HCT116 (cell line): Measurements from ENCODE around the gene SHROOM3. TPM values are rescaled to one million over a fixed set of nuclear protein-coding genes. Genes with fewer than 3 reads are reported as not detected.

Source experiments
- ATAC-seq: fragments of 200-7000 bp; cut with Tn5 transposase; 2 replicates; pipeline ENCODE4 v1.9.1; 2020; ENCODE audit warnings: mild to moderate bottlenecking, moderate library complexity
- BruUV-seq: library from RNA; stranded (reverse); fragments of 400-500 nt; replicated peaks from 2 replicates; lab custom pipeline; 2021; lab: Mats Ljungman, UMichigan
- CTCF ChIA-PET: fragments of 300-600 bp; sonication (Branson Sonifier 250); formaldehyde crosslinking; loops from one replicate; lab custom pipeline; 2021; ENCODE audit warnings: antibody characterized with exemption; lab: Charles Lee
- POLR2A ChIA-PET: fragments of 300-600, 350-600 bp; sonication (Branson Sonifier 250); formaldehyde crosslinking; loops from one replicate; lab custom pipeline; 2021; ENCODE audit warnings: antibody characterized with exemption; lab: Charles Lee
- RAD21 ChIA-PET, 2 experiments: fragments of 300-600 bp; sonication (Branson Sonifier 250); formaldehyde crosslinking; loops; one replicate each; lab custom pipeline; 2023; ENCODE audit warnings: low total read pairs in 2 of 2; ENCODE audit not compliant: uncharacterized antibody in 2 of 2, unreplicated experiment in 2 of 2, low non-redundant PET in 1 of 2; lab: Charles Lee
- DNase-seq: peaks from one replicate; pipeline ENCODE4 v3.0.0-alpha.2; 2010; ENCODE audit warnings: low read depth, low spot score
- H2AFZ ChIP-seq: fragments of 200-600 bp; shearing (Covaris generic), sonication (generic); 2 replicates; pipeline ENCODE4 v1.6.1; 2017; ENCODE audit warnings: low read depth, mixed run types, mixed read lengths, antibody characterized with exemption, low read length; ENCODE audit not compliant: poor library complexity, severe bottlenecking
- H3K27ac ChIP-seq: 2 replicates; pipeline ENCODE4 v1.5.1; 2012; ENCODE audit warnings: low read depth, low read length
- H3K27me3 ChIP-seq: fragments of 200-600 bp; sonication (generic); 2 replicates; pipeline ENCODE4 v1.6.1; 2016; ENCODE audit warnings: mixed run types, low read length, mixed read lengths; ENCODE audit not compliant: insufficient read depth
- H3K36me3 ChIP-seq, 2 experiments: fragments of 200-500 bp in 1 of 2; fragments of 200-600 bp in 1 of 2; sonication (Bioruptor generic) in 1 of 2; sonication (generic) in 1 of 2; 2 replicates each; pipeline versions ENCODE4 v1.5.1 to v1.6.1; 2014 to 2016; ENCODE audit warnings: low read length in 2 of 2, inconsistent platforms in 1 of 2, mixed read lengths in 1 of 2, mixed run types in 1 of 2; ENCODE audit not compliant: insufficient read depth in 2 of 2, control insufficient read depth in 1 of 2
- H3K4me1 ChIP-seq, 2 experiments: fragments of 200-600 bp in 1 of 2; sonication (generic) in 1 of 2; 2 replicates each; pipeline versions ENCODE4 v1.5.1 to v1.6.1; 2012 to 2017; ENCODE audit warnings: low read length in 2 of 2, inconsistent platforms in 1 of 2, mild to moderate bottlenecking in 1 of 2, mixed read lengths in 1 of 2, mixed run types in 1 of 2, moderate library complexity in 1 of 2; ENCODE audit not compliant: insufficient read depth in 2 of 2, control insufficient read depth in 1 of 2
- H3K4me2 ChIP-seq: fragments of 200-600 bp; sonication (generic); 2 replicates; pipeline ENCODE4 v1.6.1; 2017; ENCODE audit warnings: mixed run types, low read length, mixed read lengths
- H3K4me3 ChIP-seq, 2 experiments: fragments of 200-600 bp in 1 of 2; sonication (generic) in 1 of 2; replicated peaks in 1 of 2; 2 replicates each; pipeline ENCODE4 v1.5.1; 2011 to 2016; ENCODE audit warnings: low read length in 2 of 2, control low read depth in 1 of 2, low read depth in 1 of 2, mild to moderate bottlenecking in 1 of 2, mixed read lengths in 1 of 2, mixed run types in 1 of 2
- H3K79me2 ChIP-seq: fragments of 200-600 bp; sonication (generic); 2 replicates; pipeline ENCODE4 v1.6.1; 2017; ENCODE audit warnings: mild to moderate bottlenecking, mixed run types, low read length, moderate library complexity, mixed read lengths; ENCODE audit not compliant: insufficient read depth
- H3K9ac ChIP-seq: fragments of 200-600 bp; sonication (generic); 2 replicates; pipeline ENCODE4 v1.6.1; 2016; ENCODE audit warnings: low read length, mixed read lengths
- H3K9me2 ChIP-seq: fragments of 200-600 bp; sonication (generic), shearing (Covaris generic); 2 replicates; pipeline ENCODE4 v1.6.1; 2017; ENCODE audit warnings: mixed run types, mild to moderate bottlenecking, moderate library complexity; ENCODE audit not compliant: insufficient read depth
- H3K9me3 ChIP-seq, 2 experiments: fragments of 200-500 bp in 1 of 2; fragments of 200-600 bp in 1 of 2; sonication (Bioruptor generic) in 1 of 2; sonication (generic) in 1 of 2; 2 replicates each; pipeline ENCODE4 v1.6.1; 2014 to 2017; ENCODE audit warnings: low read length in 2 of 2, mixed read lengths in 2 of 2, inconsistent platforms in 1 of 2, low read depth in 1 of 2, mild to moderate bottlenecking in 1 of 2, mixed run types in 1 of 2, moderate library complexity in 1 of 2; ENCODE audit not compliant: control insufficient read depth in 1 of 2, insufficient read depth in 1 of 2
- H4K20me1 ChIP-seq: fragments of 200-600 bp; sonication (generic), shearing (Covaris generic); 2 replicates; pipeline ENCODE4 v1.6.1; 2017; ENCODE audit warnings: mixed run types, mild to moderate bottlenecking, moderate library complexity; ENCODE audit not compliant: insufficient read depth
- CBX3 ChIP-seq: IDR thresholded peaks from 2 replicates; pipeline ENCODE4 v1.6.1; 2012; ENCODE audit warnings: low read depth
- CEBPB ChIP-seq: IDR thresholded peaks from 2 replicates; pipeline ENCODE4 v1.6.1; 2012; ENCODE audit warnings: low read depth
- FOSL1 ChIP-seq: IDR thresholded peaks from 2 replicates; pipeline ENCODE4 v1.6.1; 2012; ENCODE audit warnings: low read depth
- JUND ChIP-seq: IDR thresholded peaks from 2 replicates; pipeline ENCODE4 v1.6.1; 2012
- RAD21 ChIP-seq: IDR thresholded peaks from 2 replicates; pipeline ENCODE4 v1.6.1; 2012; ENCODE audit warnings: low read depth, mild to moderate bottlenecking
- SP1 ChIP-seq: IDR thresholded peaks from 2 replicates; pipeline ENCODE4 v1.6.1; 2012; ENCODE audit warnings: low read depth
- SRF ChIP-seq: IDR thresholded peaks from 2 replicates; pipeline ENCODE4 v1.6.1; 2012; ENCODE audit warnings: low read depth
- TCF7L2 ChIP-seq: IDR thresholded peaks from 2 replicates; pipeline ENCODE4 v1.7.0; 2011; ENCODE audit warnings: borderline replicate concordance, inconsistent platforms; ENCODE audit not compliant: insufficient read depth, insufficient read length; ENCODE audit errors: extremely low read depth
- ZNF274 ChIP-seq: fragments of 200-500 bp; sonication (Bioruptor generic); IDR thresholded peaks from 2 replicates; pipeline ENCODE4 v1.6.1; 2014; ENCODE audit warnings: mild to moderate bottlenecking, low read depth, low read length, inconsistent platforms
- intact Hi-C: fragments of 100-400 bp; cut with micrococcal nuclease; formaldehyde crosslinking; loops from 2 replicates; pipeline ENCODE4 v1.10.0; 2022
- total RNA-seq: library from RNA; stranded (reverse); gene quantifications from one replicate; pipeline ENCODE4 v1.2.1, GENCODE V29; 2021; ENCODE audit not compliant: unreplicated experiment
- TF ChIP-seq, protein P1 (sequence below): IDR thresholded peaks from 2 replicates; pipeline ENCODE4 v1.6.1; 2012; ENCODE audit warnings: low read depth
- TF ChIP-seq, protein P2 (sequence below): IDR thresholded peaks from 2 replicates; pipeline ENCODE4 v1.6.1; 2012
- TF ChIP-seq, protein P3 (sequence below): IDR thresholded peaks from 2 replicates; pipeline ENCODE4 v1.6.1; 2011; ENCODE audit warnings: mild to moderate bottlenecking, low read length, moderate library complexity; ENCODE audit not compliant: insufficient replicate concordance; ENCODE audit errors: extremely low read depth
- TF ChIP-seq, protein P4 (sequence below): IDR thresholded peaks from 2 replicates; pipeline ENCODE4 v1.6.1; 2012

Gene SHROOM3
- total RNA-seq, 1 experiment from 2014 or later, result 22.5 TPM

DNA sequence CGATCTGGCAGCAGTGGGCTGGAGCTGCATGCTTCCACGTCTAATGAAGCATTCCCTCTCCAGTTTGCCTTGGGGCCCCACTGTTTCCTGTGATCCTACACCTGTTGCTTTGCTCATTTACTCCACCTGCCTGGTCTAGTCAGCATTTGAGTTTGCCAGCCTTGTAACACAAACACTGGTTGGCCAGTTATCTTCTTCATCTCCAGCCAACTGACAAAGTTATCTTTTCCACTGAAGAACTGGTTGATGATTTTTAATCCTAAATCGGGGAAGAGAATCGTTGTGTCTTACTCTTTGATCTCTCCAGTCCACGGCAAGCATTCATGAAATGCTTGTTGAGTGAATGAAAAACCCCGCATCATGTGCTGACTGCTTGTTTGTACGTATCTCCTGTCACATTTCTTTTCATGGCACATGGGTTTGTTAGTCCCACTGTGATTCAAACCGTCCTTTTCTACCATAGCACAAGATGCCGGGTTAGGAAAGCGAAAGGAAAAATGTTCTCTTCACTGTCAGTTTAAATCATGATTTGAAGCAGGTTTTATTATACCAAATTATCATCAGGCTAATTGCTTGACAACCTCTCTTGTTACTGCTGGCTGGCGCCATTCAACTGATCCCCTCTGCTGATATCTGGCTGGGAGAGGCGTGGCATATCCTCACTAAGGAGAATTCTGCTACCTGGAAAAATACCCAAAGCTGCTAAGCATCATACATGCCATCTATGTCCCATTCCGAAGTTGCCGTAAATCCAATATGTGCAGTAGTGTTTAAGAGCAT lies 144.8 kb downstream of the SHROOM3 start (continued):
- TF ChIP-seq, protein P1, sequence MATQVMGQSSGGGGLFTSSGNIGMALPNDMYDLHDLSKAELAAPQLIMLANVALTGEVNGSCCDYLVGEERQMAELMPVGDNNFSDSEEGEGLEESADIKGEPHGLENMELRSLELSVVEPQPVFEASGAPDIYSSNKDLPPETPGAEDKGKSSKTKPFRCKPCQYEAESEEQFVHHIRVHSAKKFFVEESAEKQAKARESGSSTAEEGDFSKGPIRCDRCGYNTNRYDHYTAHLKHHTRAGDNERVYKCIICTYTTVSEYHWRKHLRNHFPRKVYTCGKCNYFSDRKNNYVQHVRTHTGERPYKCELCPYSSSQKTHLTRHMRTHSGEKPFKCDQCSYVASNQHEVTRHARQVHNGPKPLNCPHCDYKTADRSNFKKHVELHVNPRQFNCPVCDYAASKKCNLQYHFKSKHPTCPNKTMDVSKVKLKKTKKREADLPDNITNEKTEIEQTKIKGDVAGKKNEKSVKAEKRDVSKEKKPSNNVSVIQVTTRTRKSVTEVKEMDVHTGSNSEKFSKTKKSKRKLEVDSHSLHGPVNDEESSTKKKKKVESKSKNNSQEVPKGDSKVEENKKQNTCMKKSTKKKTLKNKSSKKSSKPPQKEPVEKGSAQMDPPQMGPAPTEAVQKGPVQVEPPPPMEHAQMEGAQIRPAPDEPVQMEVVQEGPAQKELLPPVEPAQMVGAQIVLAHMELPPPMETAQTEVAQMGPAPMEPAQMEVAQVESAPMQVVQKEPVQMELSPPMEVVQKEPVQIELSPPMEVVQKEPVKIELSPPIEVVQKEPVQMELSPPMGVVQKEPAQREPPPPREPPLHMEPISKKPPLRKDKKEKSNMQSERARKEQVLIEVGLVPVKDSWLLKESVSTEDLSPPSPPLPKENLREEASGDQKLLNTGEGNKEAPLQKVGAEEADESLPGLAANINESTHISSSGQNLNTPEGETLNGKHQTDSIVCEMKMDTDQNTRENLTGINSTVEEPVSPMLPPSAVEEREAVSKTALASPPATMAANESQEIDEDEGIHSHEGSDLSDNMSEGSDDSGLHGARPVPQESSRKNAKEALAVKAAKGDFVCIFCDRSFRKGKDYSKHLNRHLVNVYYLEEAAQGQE, result no peak
- TF ChIP-seq FOSL1 (no peak), CEBPB (no peak)
- TF ChIP-seq, protein P2, sequence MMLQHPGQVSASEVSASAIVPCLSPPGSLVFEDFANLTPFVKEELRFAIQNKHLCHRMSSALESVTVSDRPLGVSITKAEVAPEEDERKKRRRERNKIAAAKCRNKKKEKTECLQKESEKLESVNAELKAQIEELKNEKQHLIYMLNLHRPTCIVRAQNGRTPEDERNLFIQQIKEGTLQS, result no peak

DNA sequence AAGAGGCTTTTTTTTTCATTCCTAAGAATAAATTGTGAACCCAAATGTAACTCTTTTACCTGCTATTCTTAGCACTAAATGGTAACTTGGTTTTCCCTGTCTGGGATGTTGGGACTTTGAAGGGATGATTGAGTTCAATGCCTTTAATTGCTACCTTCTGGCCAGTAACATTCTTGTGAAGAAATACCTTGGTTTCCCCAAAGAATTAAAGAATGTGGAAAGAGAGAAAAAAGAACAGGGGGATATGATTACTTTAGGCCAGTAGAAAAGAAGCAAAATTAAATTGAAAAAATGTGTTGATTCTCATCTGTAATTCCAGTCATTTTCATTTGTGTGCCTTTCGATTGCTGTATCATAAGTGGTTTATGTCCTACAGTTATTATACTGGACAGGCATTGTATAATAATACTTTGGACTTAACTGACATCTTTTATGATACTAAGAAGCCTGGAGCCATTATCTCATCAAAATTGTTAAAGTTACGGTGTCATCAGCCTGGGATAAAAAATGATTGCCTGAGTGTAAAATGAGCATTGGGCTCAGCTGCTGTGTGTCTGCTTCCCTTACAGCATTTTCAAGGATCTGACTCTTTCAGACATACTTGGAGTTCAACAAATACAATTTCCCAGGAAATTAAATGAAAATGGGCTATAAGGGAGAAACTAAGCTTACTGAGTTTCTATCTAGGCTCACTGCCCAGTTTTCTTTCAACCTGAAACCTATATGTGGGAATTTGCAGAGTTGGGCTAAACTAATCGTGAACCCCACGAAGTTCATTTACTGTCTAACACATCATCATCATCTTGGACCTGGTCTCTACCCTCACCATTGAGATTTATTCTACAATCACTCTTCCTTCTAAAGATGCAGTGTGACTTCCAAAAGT lies 146.3 kb downstream of the SHROOM3 start:
- no peak overlapping the region for H3K27ac ChIP-seq
- no TSS peak for BruUV-seq
- no peaks in the 10 kb centered on the region for H4K20me1 ChIP-seq
- ChIA-PET RAD21 (no interaction called here), POLR2A (no interaction called here), CTCF (no interaction called here)
- no peak overlapping the region for H2AFZ ChIP-seq
- ATAC-seq (no peak), DNase-seq (no peak)
- no peak overlapping the region for H3K4me2 ChIP-seq
- H3K36me3 ChIP-seq, result no peaks in the 10 kb centered on the region
- H3K27me3 ChIP-seq, result no peaks in the 10 kb centered on the region
- H3K79me2 ChIP-seq, result no peaks in the 10 kb centered on the region
- no peaks in the 10 kb centered on the region for H3K9me2 ChIP-seq
- no peaks in the 10 kb centered on the region for H3K9me3 ChIP-seq
- H3K4me1 ChIP-seq, result peaks cover 3 to 11% of the 10 kb centered on the region in 2 experiments; a peak in 3 of 4 replicates
- no peak overlapping the region for H3K9ac ChIP-seq
- no peak overlapping the region for H3K4me3 ChIP-seq
- intact Hi-C loops, result no loop called here
- TF ChIP-seq ZNF274 (no peak), TCF7L2 (no peak), CBX3 (no peak), SRF (no peak), RAD21 (no peak), SP1 (no peak), JUND (no peak)
- TF ChIP-seq, protein P3, sequence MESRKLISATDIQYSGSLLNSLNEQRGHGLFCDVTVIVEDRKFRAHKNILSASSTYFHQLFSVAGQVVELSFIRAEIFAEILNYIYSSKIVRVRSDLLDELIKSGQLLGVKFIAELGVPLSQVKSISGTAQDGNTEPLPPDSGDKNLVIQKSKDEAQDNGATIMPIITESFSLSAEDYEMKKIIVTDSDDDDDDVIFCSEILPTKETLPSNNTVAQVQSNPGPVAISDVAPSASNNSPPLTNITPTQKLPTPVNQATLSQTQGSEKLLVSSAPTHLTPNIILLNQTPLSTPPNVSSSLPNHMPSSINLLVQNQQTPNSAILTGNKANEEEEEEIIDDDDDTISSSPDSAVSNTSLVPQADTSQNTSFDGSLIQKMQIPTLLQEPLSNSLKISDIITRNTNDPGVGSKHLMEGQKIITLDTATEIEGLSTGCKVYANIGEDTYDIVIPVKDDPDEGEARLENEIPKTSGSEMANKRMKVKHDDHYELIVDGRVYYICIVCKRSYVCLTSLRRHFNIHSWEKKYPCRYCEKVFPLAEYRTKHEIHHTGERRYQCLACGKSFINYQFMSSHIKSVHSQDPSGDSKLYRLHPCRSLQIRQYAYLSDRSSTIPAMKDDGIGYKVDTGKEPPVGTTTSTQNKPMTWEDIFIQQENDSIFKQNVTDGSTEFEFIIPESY, result no peak
- TF ChIP-seq, protein P4, sequence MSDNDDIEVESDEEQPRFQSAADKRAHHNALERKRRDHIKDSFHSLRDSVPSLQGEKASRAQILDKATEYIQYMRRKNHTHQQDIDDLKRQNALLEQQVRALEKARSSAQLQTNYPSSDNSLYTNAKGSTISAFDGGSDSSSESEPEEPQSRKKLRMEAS, result no peak
- TF ChIP-seq, protein P2, result no peak
